ENCODE data around the gene ADAP1.

The ADAP1 gene

DNA sequence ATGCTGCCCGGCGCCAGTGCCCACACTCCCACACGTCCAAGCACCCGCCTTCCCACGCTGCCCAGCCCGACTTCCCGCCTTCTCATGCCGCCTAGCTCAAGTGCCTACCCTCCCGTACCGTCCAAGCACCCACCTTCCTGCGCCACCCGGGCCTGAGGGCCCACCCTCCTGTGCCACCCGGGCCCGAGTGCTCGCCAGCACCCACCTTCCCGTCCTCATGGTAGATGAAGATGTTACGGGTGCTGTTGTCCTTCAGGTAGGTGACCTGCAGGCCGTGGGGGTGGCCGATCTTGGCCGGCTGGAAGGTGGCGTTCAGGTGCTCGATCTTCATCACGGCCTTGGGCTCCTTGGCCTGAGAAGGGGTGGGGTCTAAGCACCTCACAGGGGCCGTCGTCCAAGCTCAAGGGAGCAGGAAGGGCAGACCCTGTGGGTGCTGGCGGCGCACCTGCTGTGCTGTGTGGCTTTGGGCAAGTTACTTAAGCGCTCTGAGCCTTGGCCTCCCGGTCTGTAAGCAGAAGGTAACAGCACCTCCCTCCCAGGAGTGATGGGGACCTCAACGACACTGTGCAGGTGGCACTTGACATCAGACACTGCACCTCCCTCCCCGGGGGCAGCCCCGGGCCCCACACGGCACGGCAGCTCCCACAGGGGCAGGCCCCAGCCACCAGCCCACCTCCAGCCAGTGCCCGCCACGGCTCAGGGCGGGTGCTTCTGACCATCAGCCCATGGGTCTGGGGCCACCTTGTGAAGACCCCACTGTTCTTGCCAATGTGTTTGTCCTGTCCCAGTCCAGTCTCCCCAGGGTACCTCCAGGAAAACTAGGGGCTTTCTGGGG lies 50.3 kb downstream of the ADAP1 start:
- no peak for DNase-seq

DNA sequence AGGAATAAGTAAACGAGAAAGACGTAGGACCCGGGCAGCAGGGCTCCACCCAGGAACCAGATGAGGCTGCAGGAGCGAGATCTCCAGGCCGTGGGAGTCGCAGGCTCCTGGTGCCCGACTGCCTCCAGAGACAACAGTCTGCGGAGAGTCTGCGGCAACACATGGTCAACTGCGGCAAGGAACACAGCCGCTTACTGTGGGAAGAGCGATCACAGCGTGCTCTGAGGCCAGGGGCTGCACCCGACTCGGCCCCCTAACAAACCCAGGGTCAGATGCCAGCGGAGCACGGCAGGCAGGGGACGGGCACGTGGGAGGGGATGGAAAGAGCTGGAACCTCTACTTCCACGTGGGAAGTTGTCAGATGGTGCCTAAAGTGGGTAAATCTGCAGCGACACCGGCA lies 51.5 kb downstream of the ADAP1 start:
- no peak for DNase-seq

DNA sequence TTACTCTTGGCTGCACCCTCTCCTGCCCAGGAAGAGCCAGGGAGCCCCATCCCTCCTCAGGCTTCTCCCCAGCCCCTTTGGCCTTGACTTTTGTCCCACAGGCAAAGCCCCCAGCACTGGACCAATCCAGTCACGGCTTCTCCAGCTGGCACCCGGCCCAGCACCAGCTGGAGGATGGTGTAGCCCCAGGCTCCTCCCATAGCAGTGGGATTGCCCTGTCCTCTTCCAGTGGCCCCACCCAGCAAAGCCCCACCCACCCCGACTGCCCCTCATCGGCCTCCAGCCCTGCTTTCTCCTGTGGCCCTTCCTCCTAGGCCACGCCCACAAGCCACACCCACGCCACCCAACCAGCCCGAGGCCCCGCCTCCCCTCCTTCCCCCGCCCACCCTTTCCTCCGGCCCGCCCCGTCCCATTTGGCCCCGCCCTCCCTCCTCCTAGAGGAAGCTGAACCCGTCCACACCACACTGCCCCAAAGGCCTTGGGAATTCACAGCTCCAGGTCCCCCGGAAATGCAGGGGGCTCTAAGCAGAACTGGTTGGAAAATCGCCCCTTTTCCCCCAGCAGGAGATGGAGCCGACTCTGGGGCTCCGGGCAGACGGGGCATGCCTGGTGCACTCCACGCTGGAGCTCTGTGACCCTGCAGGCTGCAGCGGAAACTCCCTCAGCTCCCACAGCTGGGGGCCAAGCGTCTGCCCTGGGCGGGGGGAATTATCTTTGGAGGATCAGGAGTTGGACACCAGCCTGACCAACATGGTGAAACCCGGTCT lies 52.9 kb downstream of the ADAP1 start:
- DNase-seq: no peak

DNA sequence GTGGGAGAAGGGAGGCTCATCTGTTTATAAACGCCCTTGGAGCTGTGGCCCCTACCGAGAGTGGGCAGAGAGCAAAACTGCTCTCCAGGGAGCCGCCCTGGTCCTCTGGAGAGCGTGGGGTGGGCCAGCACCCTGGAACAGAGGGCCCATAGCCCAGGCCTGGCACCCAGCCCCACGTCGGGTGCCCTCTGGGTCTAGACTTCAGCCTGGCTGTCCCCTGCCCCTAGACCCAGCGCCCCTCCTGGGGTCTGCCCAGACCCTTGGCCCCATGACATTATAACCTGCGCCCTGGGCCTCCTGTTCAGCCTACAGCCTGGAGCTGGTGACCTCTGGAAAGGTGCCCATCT lies 53.5 kb downstream of the ADAP1 start:
- no peak for DNase-seq

GRCh38 chr7:900331-901040 lies 54.0 kb downstream of the ADAP1 start:
- no peak for DNase-seq

DNA sequence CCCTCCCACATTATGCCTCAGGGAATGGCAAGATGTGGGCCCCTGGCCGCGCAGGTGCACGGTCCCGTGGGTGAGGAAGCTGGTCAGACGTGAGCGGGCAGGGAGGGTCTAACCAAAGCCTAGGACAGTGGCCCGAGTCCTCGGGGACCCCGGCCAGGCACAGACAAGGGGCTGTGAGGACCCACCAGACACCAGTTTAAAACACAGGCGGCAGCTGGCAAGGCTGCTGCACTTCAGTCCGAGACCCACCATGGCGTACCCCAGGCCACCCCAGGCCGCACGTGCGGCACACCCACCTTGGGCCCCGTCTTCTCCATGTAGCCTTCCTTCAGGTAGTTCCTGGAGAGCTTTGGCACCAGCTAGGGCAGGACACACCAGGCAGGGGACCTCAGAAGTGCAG lies 54.7 kb downstream of the ADAP1 start:
- DNase-seq: no peak

DNA sequence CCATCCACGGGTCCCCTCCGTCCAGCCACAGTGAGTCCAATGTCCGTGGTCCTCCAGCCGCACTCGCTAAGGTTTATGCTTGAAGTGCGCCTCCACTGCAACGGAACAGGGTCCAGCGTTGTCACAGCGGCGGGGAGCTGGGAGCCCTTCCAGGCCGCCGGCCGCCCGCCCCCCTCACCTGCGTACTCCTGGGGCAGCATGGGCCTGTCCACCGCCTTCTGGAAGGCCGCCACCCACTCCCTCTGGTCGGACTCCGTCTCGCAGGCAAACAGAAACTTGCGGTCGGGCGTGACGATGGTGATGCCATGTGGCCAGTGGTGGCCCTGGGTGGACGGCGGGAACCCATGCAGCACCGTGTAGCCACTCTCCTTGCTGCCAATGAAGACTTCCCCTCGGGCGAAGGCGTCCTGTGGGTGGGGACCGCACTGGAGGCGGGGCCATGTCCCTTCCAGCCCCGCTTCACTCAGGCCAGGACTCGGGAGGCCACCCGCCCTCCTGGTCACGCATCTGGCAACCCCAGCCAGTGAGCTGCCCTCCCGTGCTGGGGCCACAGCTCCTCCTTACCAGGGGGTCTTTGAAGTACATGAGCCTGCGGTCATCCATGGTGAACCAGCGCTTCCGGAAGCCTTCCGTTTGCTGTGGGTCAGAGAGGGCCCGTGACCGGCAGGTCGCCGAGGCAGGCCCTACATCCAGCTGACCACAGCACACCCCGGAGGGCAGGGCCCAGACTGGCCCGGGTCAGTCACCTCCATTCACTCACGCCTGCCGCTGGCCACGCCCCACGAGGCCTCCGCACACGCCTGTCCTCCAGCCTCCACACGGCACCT lies 55.4 kb downstream of the ADAP1 start:
- no peak for DNase-seq

- no peak for DNase-seq
Measured at GRCh38 chr7:898460-898854, 56.0 kb downstream of the ADAP1 start.

DNA sequence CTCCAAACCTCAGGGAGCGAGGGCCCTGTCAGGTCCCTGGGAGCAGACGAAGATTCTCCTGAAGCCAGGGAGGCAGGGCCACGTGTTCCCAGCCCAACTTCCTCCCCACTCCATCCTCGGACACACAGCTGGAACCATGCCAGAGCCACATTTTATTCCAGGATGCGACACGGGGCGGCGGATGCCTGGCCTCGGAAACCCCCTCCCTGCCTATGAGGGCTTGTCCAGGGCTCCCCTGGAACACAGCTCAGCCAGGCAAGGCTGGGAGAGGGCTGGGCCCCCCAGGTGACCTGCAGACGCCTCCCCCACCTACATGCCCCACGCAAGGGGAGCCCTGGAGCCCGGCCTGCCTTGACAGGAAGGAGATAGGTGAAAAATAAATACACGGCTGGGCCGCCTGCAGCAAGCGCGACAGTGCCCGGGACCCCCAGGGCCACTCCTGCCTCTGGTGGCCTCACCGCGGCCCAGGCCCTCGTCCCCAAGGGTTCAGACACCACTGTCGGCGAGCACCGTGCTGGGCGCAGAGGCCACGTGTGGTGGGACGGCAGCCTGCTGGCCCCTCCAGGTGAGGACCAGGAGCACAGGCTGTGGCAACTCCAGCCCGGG lies 56.6 kb downstream of the ADAP1 start:
- no peak for DNase-seq

DNA sequence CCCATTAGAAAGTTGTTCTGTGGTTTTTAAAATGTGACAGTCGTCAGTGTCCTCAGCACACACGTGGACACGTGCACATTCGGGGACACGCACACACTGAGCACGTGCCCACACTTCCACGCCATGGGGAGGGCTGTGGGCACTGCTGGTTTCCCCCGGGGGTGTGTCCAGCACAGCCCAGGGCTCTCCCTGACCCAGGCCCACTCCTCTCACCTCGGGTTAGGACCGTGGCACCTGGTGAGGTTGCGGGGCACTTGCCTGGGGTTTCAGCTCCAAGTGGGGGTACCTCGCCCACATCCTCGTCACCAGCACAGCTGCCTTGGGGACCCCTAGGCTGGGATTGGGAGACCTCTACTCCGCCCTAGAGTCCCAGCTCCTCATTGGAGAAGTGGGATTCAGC lies 57.4 kb downstream of the ADAP1 start:
- DNase-seq: no peak

GRCh38 chr7:896346-897075 lies 58.0 kb downstream of the ADAP1 start:
- no peak for DNase-seq

GRCh38 chr7:895451-896052 lies 58.9 kb downstream of the ADAP1 start:
- DNase-seq: no peak

DNA sequence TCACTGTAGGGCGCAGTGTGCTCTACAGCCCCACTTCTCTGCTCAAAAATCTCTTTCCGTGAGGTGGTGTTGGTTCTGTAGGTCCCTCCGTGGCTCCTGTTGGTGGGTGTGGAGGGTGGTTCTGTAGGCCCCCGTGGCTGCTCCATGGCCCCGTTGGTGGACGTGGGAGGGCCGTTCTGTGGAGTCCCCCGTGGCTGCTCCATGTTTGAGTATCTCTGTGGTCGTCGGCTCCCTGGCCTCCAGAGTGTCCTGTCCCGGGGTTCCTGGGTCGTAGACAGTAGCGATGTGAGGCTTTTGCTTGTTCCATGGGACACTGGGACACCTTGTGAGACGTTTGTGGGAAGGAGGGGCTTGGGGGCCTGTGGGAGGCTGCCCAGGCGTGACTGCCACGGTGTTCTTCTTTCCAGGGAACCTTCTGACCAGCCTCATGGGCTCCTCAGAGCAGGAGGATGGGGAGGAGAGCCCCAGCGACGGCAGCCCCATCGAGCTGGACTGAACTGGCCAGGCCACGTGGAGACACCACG lies 59.5 kb downstream of the ADAP1 start:
- DNase-seq: no peak

- DNase-seq: no peak
Measured at GRCh38 chr7:894164-894867, 60.2 kb downstream of the ADAP1 start.

GRCh38 chr7:893686-894085 lies 60.8 kb downstream of the ADAP1 start:
- DNase-seq: no peak

DNA sequence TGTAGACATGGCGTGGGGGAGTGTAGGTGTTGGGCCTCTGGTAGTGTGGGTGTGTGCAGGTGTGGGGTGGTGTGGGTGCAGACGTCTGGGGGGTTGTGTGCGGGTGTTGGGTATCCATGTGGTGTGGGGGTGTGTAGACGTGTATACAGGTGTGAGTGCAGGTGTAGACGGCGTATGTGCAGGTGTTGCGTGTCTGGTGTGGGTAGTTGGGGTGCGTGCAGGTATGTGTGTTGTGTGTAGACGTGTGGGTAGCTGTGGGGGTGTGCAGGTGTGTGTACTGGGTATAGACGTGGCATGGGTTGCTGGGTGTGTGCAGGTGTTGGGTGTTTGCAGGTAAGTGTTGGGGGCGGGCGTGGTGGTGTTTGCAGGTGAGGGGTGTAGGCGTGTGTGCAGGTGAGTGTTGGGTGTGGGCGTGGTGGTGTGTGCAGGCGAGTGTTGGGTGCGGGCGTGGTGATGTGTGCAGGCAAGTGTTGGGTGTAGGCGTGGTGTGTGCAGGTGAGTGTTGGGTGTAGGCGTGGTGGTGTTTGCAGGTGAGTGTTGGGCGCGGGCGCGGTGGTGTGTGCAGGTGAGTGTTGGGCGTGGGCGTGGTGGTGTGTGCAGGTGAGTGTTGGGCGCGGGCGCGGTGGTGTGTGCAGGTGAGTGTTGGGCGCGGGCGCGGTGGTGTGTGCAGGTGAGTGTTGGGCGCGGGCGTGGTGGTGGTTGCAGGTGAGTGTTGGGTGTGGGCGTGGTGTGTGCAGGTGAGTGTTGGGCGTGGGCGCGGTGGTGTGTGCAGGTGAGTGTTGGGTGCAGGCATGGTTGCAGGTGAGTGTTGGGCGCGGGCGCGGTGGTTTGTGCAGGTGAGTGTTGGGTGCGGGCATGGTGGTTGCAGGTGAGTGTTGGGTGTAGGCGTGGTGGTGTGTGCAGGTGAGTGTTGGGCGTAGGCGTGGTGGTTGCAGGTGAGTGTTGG lies 61.6 kb downstream of the ADAP1 start:
- DNase-seq: no peak

DNA sequence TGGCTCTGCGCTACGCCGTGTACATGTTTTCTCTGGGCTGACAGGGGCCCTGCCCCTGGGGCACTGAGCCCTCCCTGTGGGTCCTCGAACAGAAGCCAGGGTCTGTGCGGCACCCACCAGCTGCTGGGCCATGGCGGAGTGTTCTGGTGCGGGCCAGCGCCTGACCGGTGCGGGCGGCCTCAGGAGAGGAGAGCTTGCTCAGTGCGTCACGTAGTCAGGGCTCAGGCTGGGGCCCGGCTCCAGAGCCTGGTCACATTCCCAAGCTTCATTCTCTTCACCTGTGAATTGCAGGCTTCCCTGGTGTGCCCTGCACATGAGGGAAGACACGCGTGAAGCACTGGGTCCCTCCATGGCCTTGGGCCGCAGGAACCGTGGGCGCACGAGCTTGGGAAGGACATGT lies 62.7 kb downstream of the ADAP1 start:
- DNase-seq: no peak

DNA sequence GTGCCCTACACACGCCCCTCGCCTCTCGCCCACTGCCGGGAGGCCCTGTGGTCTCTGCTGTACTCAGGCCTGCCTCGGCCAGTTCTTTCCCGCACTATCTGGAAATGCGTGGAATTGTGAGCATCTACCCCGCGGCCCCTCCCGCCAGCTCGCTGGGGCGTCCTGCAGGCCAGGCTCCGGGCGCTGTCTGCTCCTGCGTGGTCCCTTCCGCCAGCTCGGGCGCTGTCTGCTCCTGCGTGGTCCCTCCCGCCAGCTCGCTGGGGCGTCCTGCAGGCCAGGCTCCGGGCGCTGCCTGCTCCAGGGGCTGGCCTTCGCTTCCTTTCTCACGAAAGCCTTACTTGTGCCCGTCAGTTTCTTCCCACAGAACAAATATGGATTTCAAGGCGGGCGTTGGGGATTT lies 63.2 kb downstream of the ADAP1 start:
- DNase-seq: no peak

GRCh38 chr7:890868-891267 lies 63.6 kb downstream of the ADAP1 start:
- DNase-seq: no peak

All from amniotic stem cell (primary cell).